Measurements from ENCODE around the gene DNAJB2.
A peak's percentile ranks its signal among the peaks of the same experiment; 100 is the strongest.

Gene DNAJB2

GRCh38 chr2:219325136-219325535 is 46.0 kb downstream of the DNAJB2 start:
- POLR2A ChIA-PET = interaction anchor here (0.7 kb wide), 1 partner anchor 63 kb away, joined by 4 read pairs; the partner anchor contains the start of gene DNPEP

GRCh38 chr2:219325657-219326315 is 46.6 kb downstream of the DNAJB2 start:
- ChIA-PET CTCF (interaction anchor here (1.5 kb wide), 1 partner anchor 9 kb away, joined by 6 read pairs; no protein-coding TSS in a partner anchor), POLR2A (no interaction called here)
- H3K9me3 ChIP-seq (ENCODE audit: control extremely low read depth in 1 of 5, control insufficient read depth in 4 of 5, insufficient read depth in 2 of 5, low read depth in 1 of 5, low read length in 4 of 5) = no peaks in the 10 kb centered on the region
- H3K27me3 ChIP-seq (replicated peaks in 2 of 5; ENCODE audit: control insufficient read depth in 4 of 5, insufficient read depth in 5 of 5, low read length in 4 of 5) = peaks cover 8 to 61% (median 28%) of the 10 kb centered on the region in 5 experiments
- no peaks in the 10 kb centered on the region for H3K36me3 ChIP-seq (ENCODE audit: control insufficient read depth in 4 of 4, insufficient read depth in 4 of 4, low read length in 3 of 4)
- no peak overlapping the region for H3K27ac ChIP-seq (ENCODE audit: insufficient read depth in 1 of 2, low read depth in 1 of 2, low read length in 2 of 2, poor library complexity in 1 of 2, severe bottlenecking in 2 of 2)
- peaks cover 0 to 7% (median 2%) of the 10 kb centered on the region in 4 experiments for H3K4me1 ChIP-seq (ENCODE audit: control extremely low read depth in 1 of 4, control insufficient read depth in 4 of 4, insufficient read depth in 4 of 4, low read length in 3 of 4)
- no peak overlapping the region for H3K4me3 ChIP-seq (ENCODE audit: control insufficient read depth in 1 of 7, extremely low read depth in 1 of 7, insufficient read depth in 4 of 7, low read depth in 2 of 7, low read length in 6 of 7)
- peak; percentile 21 to 66 (median 64) for DNase-seq
- 0% methylated on average over 4 of the region's 9 CpGs for WGBS (ENCODE audit: insufficient coverage)

More at GRCh38 chr2:219325136-219325535, 46.0 kb downstream of the DNAJB2 start:
- Histone ChIP-seq H3K27me3 (replicated peaks in 2 of 5; ENCODE audit: control insufficient read depth in 4 of 5, insufficient read depth in 5 of 5, low read length in 4 of 5) (peaks cover 7 to 55% (median 25%) of the 10 kb centered on the region in 5 experiments), H3K36me3 (ENCODE audit: control insufficient read depth in 4 of 4, insufficient read depth in 4 of 4, low read length in 3 of 4) (no peaks in the 10 kb centered on the region), H3K4me1 (ENCODE audit: control extremely low read depth in 1 of 4, control insufficient read depth in 4 of 4, insufficient read depth in 4 of 4, low read length in 3 of 4) (peaks cover 0 to 8% (median 3%) of the 10 kb centered on the region in 4 experiments), H3K4me3 (ENCODE audit: control insufficient read depth in 1 of 7, extremely low read depth in 1 of 7, insufficient read depth in 4 of 7, low read depth in 2 of 7, low read length in 6 of 7) (no peak overlapping the region), H3K9me3 (ENCODE audit: control extremely low read depth in 1 of 5, control insufficient read depth in 4 of 5, insufficient read depth in 2 of 5, low read depth in 1 of 5, low read length in 4 of 5) (no peaks in the 10 kb centered on the region), H3K27ac (ENCODE audit: insufficient read depth in 1 of 2, low read depth in 1 of 2, low read length in 2 of 2, poor library complexity in 1 of 2, severe bottlenecking in 2 of 2) (no peak overlapping the region)
- 100% methylated on average over 2 of the region's 4 CpGs for WGBS (ENCODE audit: insufficient coverage)
- no peak for DNase-seq
- CTCF ChIA-PET = interaction anchor here (1.4 kb wide), 1 partner anchor 25 kb away, joined by 4 read pairs; no protein-coding TSS in a partner anchor

- CTCF ChIA-PET = interaction anchor here (1.4 kb wide), 1 partner anchor 25 kb away, joined by 3 read pairs; no protein-coding TSS in a partner anchor
- POLR2A ChIA-PET = no interaction called here
- Histone ChIP-seq H3K27me3 (replicated peaks in 2 of 5; ENCODE audit: control insufficient read depth in 4 of 5, insufficient read depth in 5 of 5, low read length in 4 of 5) (peaks cover 8 to 71% (median 32%) of the 10 kb centered on the region in 5 experiments), H3K9me3 (ENCODE audit: control extremely low read depth in 1 of 5, control insufficient read depth in 4 of 5, insufficient read depth in 2 of 5, low read depth in 1 of 5, low read length in 4 of 5) (peaks cover 0 to 4% (median 0%) of the 10 kb centered on the region in 5 experiments), H3K27ac (ENCODE audit: insufficient read depth in 1 of 2, low read depth in 1 of 2, low read length in 2 of 2, poor library complexity in 1 of 2, severe bottlenecking in 2 of 2) (no peak overlapping the region), H3K4me1 (ENCODE audit: control extremely low read depth in 1 of 4, control insufficient read depth in 4 of 4, insufficient read depth in 4 of 4, low read length in 3 of 4) (peaks cover 0 to 4% (median 0%) of the 10 kb centered on the region in 4 experiments), H3K4me3 (ENCODE audit: control insufficient read depth in 1 of 7, extremely low read depth in 1 of 7, insufficient read depth in 4 of 7, low read depth in 2 of 7, low read length in 6 of 7) (no peak overlapping the region), H3K36me3 (ENCODE audit: control insufficient read depth in 4 of 4, insufficient read depth in 4 of 4, low read length in 3 of 4) (no peaks in the 10 kb centered on the region)
- no peak for DNase-seq
- 88% methylated on average over 1 of the region's 2 CpGs for WGBS (ENCODE audit: insufficient coverage)
Measured at GRCh38 chr2:219327719-219328118, 48.6 kb downstream of the DNAJB2 start.

- CTCF ChIA-PET = no interaction called here
- Histone ChIP-seq H3K27ac (ENCODE audit: insufficient read depth in 1 of 2, low read depth in 1 of 2, low read length in 2 of 2, poor library complexity in 1 of 2, severe bottlenecking in 2 of 2) (no peak overlapping the region), H3K9me3 (ENCODE audit: control extremely low read depth in 1 of 5, control insufficient read depth in 4 of 5, insufficient read depth in 2 of 5, low read depth in 1 of 5, low read length in 4 of 5) (peaks cover 1 to 13% (median 4%) of the 10 kb centered on the region in 5 experiments), H3K36me3 (ENCODE audit: control insufficient read depth in 4 of 4, insufficient read depth in 4 of 4, low read length in 3 of 4) (no peaks in the 10 kb centered on the region), H3K4me3 (ENCODE audit: control insufficient read depth in 1 of 7, extremely low read depth in 1 of 7, insufficient read depth in 4 of 7, low read depth in 2 of 7, low read length in 6 of 7) (no peak overlapping the region), H3K27me3 (replicated peaks in 2 of 5; ENCODE audit: control insufficient read depth in 4 of 5, insufficient read depth in 5 of 5, low read length in 4 of 5) (peaks cover 12 to 81% (median 29%) of the 10 kb centered on the region in 5 experiments), H3K4me1 (ENCODE audit: control extremely low read depth in 1 of 4, control insufficient read depth in 4 of 4, insufficient read depth in 4 of 4, low read length in 3 of 4) (no peaks in the 10 kb centered on the region)
- POLR2A ChIA-PET = no interaction called here
- peak in 2 of 3 donors; percentile 33 to 39 for DNase-seq
- 15% methylated on average over 35 of the region's 39 CpGs for WGBS (ENCODE audit: insufficient coverage)
Measured at GRCh38 chr2:219331560-219332213, 52.5 kb downstream of the DNAJB2 start.

GRCh38 chr2:219332542-219332941 is 53.4 kb downstream of the DNAJB2 start, which contains the start of gene RESP18:
Gene RESP18, minus strand, starts transcription at chr2:219332744.
- peaks cover 12 to 81% (median 27%) of the 10 kb centered on the region in 5 experiments for H3K27me3 ChIP-seq (replicated peaks in 2 of 5; ENCODE audit: control insufficient read depth in 4 of 5, insufficient read depth in 5 of 5, low read length in 4 of 5)
- 22% methylated on average over 24 of the region's 24 CpGs for WGBS (ENCODE audit: insufficient coverage)
- no peak within 1 kb of the TSS for H3K4me3 ChIP-seq (ENCODE audit: control insufficient read depth in 1 of 7, extremely low read depth in 1 of 7, insufficient read depth in 4 of 7, low read depth in 2 of 7, low read length in 6 of 7)
- peaks cover 4 to 17% (median 6%) of the 10 kb centered on the region in 5 experiments for H3K9me3 ChIP-seq (ENCODE audit: control extremely low read depth in 1 of 5, control insufficient read depth in 4 of 5, insufficient read depth in 2 of 5, low read depth in 1 of 5, low read length in 4 of 5)
- no peak for DNase-seq
- no peaks in the 10 kb centered on the region for H3K36me3 ChIP-seq (ENCODE audit: control insufficient read depth in 4 of 4, insufficient read depth in 4 of 4, low read length in 3 of 4)
- no peaks in the 10 kb centered on the region for H3K4me1 ChIP-seq (ENCODE audit: control extremely low read depth in 1 of 4, control insufficient read depth in 4 of 4, insufficient read depth in 4 of 4, low read length in 3 of 4)
- POLR2A ChIA-PET = no interaction called here
- CTCF ChIA-PET = interaction anchor here (1.4 kb wide), 1 partner anchor 34 kb away, joined by 6 read pairs; no protein-coding TSS in a partner anchor
- H3K27ac ChIP-seq (ENCODE audit: insufficient read depth in 1 of 2, low read depth in 1 of 2, low read length in 2 of 2, poor library complexity in 1 of 2, severe bottlenecking in 2 of 2) = no peak within 1 kb of the TSS

- H3K4me1 ChIP-seq (ENCODE audit: control extremely low read depth in 1 of 4, control insufficient read depth in 4 of 4, insufficient read depth in 4 of 4, low read length in 3 of 4) = no peaks in the 10 kb centered on the region
- WGBS (ENCODE audit: insufficient coverage) = no CpG with 5 or more reads among the region's 2 CpGs
- no peak overlapping the region for H3K4me3 ChIP-seq (ENCODE audit: control insufficient read depth in 1 of 7, extremely low read depth in 1 of 7, insufficient read depth in 4 of 7, low read depth in 2 of 7, low read length in 6 of 7)
- no peaks in the 10 kb centered on the region for H3K36me3 ChIP-seq (ENCODE audit: control insufficient read depth in 4 of 4, insufficient read depth in 4 of 4, low read length in 3 of 4)
- POLR2A ChIA-PET = no interaction called here
- DNase-seq = no peak
- CTCF ChIA-PET = interaction anchor here (1.0 to 1.5 kb wide), 3 partner anchors 30 to 41 kb away, joined by 3 to 6 read pairs (median 4); no protein-coding TSS in a partner anchor
- peaks cover 12 to 67% (median 20%) of the 10 kb centered on the region in 5 experiments for H3K27me3 ChIP-seq (replicated peaks in 2 of 5; ENCODE audit: control insufficient read depth in 4 of 5, insufficient read depth in 5 of 5, low read length in 4 of 5)
- no peak overlapping the region for H3K27ac ChIP-seq (ENCODE audit: insufficient read depth in 1 of 2, low read depth in 1 of 2, low read length in 2 of 2, poor library complexity in 1 of 2, severe bottlenecking in 2 of 2)
- H3K9me3 ChIP-seq (ENCODE audit: control extremely low read depth in 1 of 5, control insufficient read depth in 4 of 5, insufficient read depth in 2 of 5, low read depth in 1 of 5, low read length in 4 of 5) = peaks cover 4 to 17% (median 6%) of the 10 kb centered on the region in 5 experiments
Measured at GRCh38 chr2:219334076-219334475, 54.9 kb downstream of the DNAJB2 start.
